Gastrocnemius medialis (tissue), 4 donors: ENCODE measurements around the gene ZNF155. TPM values are rescaled to one million over a fixed set of nuclear protein-coding genes. Genes with fewer than 3 reads are reported as not detected.

Experiments
- ATAC-seq, 2 donors: fragments of 150-250 bp; one replicate each; pipeline ENCODE4 v1.9.1; 2016
- DNase-seq, 2 donors: peaks; one replicate each; pipeline ENCODE4 v3.0.0-alpha.2; 2019
- H3K27ac ChIP-seq, 4 donors: fragments of 200-600 bp; sonication (generic); 1 replicate in 1 of 4; 2 replicates in 3 of 4; pipeline ENCODE4 v1.5.1; 2016 to 2018; ENCODE audit warnings: mild to moderate bottlenecking in 2 of 4, moderate library complexity in 1 of 4
- H3K27me3 ChIP-seq, 3 donors: fragments of 200-600 bp; sonication (generic) in 2 of 3; 1 replicate in 1 of 3; 2 replicates in 2 of 3; pipeline versions ENCODE4 v1.5.1 to v1.6.0; 2016 to 2019; ENCODE audit warnings: mild to moderate bottlenecking in 1 of 3, moderate library complexity in 1 of 3
- H3K36me3 ChIP-seq, 2 donors: fragments of 200-600 bp; sonication (generic) in 1 of 2; one replicate each; pipeline ENCODE4 v1.5.1; 2017 to 2018
- H3K4me1 ChIP-seq, 2 donors: fragments of 200-600 bp; sonication (generic) in 1 of 2; one replicate each; pipeline ENCODE4 v1.5.1; 2016 to 2017; ENCODE audit warnings: mild to moderate bottlenecking in 2 of 2
- H3K4me3 ChIP-seq, 4 donors: fragments of 200-600 bp; sonication (generic) in 3 of 4; 1 replicate in 1 of 4; 2 replicates in 3 of 4; pipeline ENCODE4 v1.5.1; 2016 to 2019; ENCODE audit warnings: mild to moderate bottlenecking in 2 of 4
- H3K9me3 ChIP-seq, 3 donors: fragments of 200-600 bp; sonication (generic) in 2 of 3; 1 replicate in 1 of 3; 2 replicates in 2 of 3; pipeline ENCODE4 v1.5.1; 2016 to 2019
- CTCF ChIP-seq, 5 experiments: fragments of 450-650 bp in 3 of 5; fragments of 200-600 bp in 2 of 5; sonication (generic) in 2 of 5; IDR thresholded peaks in 4 of 5; conservative IDR thresholded peaks in 1 of 5; 1 replicate in 4 of 5; 2 replicates in 1 of 5; pipeline ENCODE4 v1.5.1; 2016 to 2019; ENCODE audit warnings: antibody characterized with exemption in 5 of 5, mild to moderate bottlenecking in 3 of 5, moderate library complexity in 3 of 5
- POLR2A ChIP-seq, 2 donors: fragments of 450-650 bp; IDR thresholded peaks; one replicate each; pipeline ENCODE4 v1.6.1; 2017; ENCODE audit warnings: antibody characterized with exemption in 2 of 2, mild to moderate bottlenecking in 2 of 2, moderate library complexity in 2 of 2
- in situ Hi-C, 4 donors: fragments of 200-750 bp; cut with MboI; loops; one replicate each; pipeline versions ENCODE4 v1.15.0 to v1.8.0; 2017; ENCODE audit warnings: low sequenced_read_pairs in 4 of 4
- intact Hi-C: fragments of 100-400 bp; cut with DNase I; formaldehyde crosslinking; loops from one replicate; pipeline ENCODE4 v1.15.1; 2023; ENCODE audit warnings: low total_unique reads
- total RNA-seq, 4 donors: library from RNA; depleted of rRNA; stranded (reverse); fragments of >200 nt; gene quantifications; one replicate each; pipeline versions ENCODE4 v1.1.0 to v1.2.3, GENCODE V29; 2016

ZNF155 gene
- total RNA-seq, 4 donors from 2014 or later = 0.97 to 2.0 (median 1.6) TPM

GRCh38 chr19:44002212-44002565 is 18.2 kb downstream of the ZNF155 start:
- Histone ChIP-seq H3K4me1 (peaks cover 7 to 15% of the 10 kb centered on the region in 2 donors), H3K4me3 (peak overlapping the region; percentile 67 to 88 (median 80)), H3K36me3 (peaks cover 3 to 9% of the 10 kb centered on the region in 2 donors), H3K27me3 (no peaks in the 10 kb centered on the region), H3K9me3 (peaks cover 0 to 11% (median 0%) of the 10 kb centered on the region in 3 donors), H3K27ac (peak overlapping the region; percentile 70 to 78 (median 74))
- TF ChIP-seq CTCF (IDR thresholded peaks at IDR 0.05 in 4 of 5, conservative IDR thresholded peaks at IDR 0.05 in 1 of 5) (no peak), POLR2A (IDR thresholded peaks at IDR 0.05) (no peak)
- ATAC-seq = no peak
- in situ Hi-C loops = loop anchor here in 2 of 4 donors (5.0 to 10.0 kb wide), 4 partner anchors 53 to 210 kb away; partner anchors contain the start of genes ZNF223 (in 1 of the 2), ZNF224 (in 1 of the 2), ZNF225 (in 1 of the 2) and ZNF227 (in 1 of the 2)
- intact Hi-C loops = loop anchor here (1.0 to 2.0 kb wide), 12 partner anchors 18 to 303 kb away; partner anchors contain the start of genes ZNF155, ZNF221, ZNF222 and ZNF224
- DNase-seq = no peak

- Histone ChIP-seq H3K27ac (peak within 1 kb of the TSS; percentile 70 to 78 (median 74)), H3K27me3 (no peaks in the 10 kb centered on the region), H3K4me1 (peaks cover 7 to 15% of the 10 kb centered on the region in 2 donors), H3K36me3 (peaks cover 3 to 12% of the 10 kb centered on the region in 2 donors), H3K9me3 (peaks cover 0 to 11% (median 3%) of the 10 kb centered on the region in 3 donors), H3K4me3 (peak within 1 kb of the TSS; percentile 67 to 88 (median 80))
- no peak for TF ChIP-seq POLR2A (IDR thresholded peaks at IDR 0.05)
- no peak for TF ChIP-seq CTCF (IDR thresholded peaks at IDR 0.05 in 4 of 5, conservative IDR thresholded peaks at IDR 0.05 in 1 of 5)
- intact Hi-C loops (loop anchor here (1.0 to 2.0 kb wide), 12 partner anchors 19 to 302 kb away; partner anchors contain the start of genes ZNF155, ZNF221, ZNF222 and ZNF224), in situ Hi-C loops (loop anchor here in 2 of 4 donors (5.0 to 10.0 kb wide), 4 partner anchors 52 to 209 kb away; partner anchors contain the start of genes ZNF223 (in 1 of the 2), ZNF224 (in 1 of the 2), ZNF225 (in 1 of the 2) and ZNF227 (in 1 of the 2))
- peak; percentile 100 for ATAC-seq
- DNase-seq = peak; percentile 90 to 92
These were observed 18.8 kb downstream of the ZNF155 start, which contains the start of gene ZNF230 for GRCh38 chr19:44002566-44003460. ZNF230 (plus strand) TSS chr19:44002957; CDS start chr19:44007079, 4,122 bp downstream.

GRCh38 chr19:44003461-44004009 is 19.5 kb downstream of the ZNF155 start:
- Histone ChIP-seq H3K4me3 (peak overlapping the region; percentile 67 to 88 (median 80)), H3K4me1 (peaks cover 7 to 15% of the 10 kb centered on the region in 2 donors), H3K36me3 (peaks cover 3 to 19% of the 10 kb centered on the region in 2 donors), H3K9me3 (peaks cover 0 to 11% (median 4%) of the 10 kb centered on the region in 3 donors), H3K27me3 (no peaks in the 10 kb centered on the region), H3K27ac (peak overlapping the region in 3 of 4 donors; percentile 70 to 78 (median 72))
- no peak for DNase-seq
- TF ChIP-seq CTCF (IDR thresholded peaks at IDR 0.05 in 4 of 5, conservative IDR thresholded peaks at IDR 0.05 in 1 of 5) (no peak), POLR2A (IDR thresholded peaks at IDR 0.05) (no peak)
- ATAC-seq = no peak
- intact Hi-C loops (loop anchor here (2.0 kb wide), 2 partner anchors 177 to 301 kb away; partner anchors contain the start of genes ZNF235 and ZNF283), in situ Hi-C loops (loop anchor here in 2 of 4 donors (5.0 to 10.0 kb wide), 4 partner anchors 51 to 209 kb away; partner anchors contain the start of genes ZNF223 (in 1 of the 2), ZNF224 (in 1 of the 2), ZNF225 (in 1 of the 2) and ZNF227 (in 1 of the 2))

DNA sequence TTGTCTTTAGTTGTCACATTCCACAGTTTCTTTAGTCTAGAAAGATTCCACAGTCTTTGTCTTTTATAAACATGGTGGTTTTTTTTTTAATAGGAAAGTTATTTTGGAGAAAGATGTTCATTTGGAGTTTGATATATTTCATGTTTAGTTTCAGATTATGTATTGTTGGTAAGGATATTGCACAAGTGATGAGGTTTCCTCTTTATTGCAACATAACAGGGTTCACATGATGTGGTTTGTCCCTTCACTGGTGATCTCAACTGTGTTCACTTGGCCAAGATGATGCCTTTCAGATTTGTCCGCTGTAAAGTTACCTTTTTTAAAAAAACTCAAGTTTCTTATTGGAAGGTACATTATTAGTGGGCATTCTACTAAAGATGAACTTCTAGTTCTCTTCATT is 22.0 kb downstream of the ZNF155 start:
- Histone ChIP-seq H3K27me3 (no peaks in the 10 kb centered on the region), H3K9me3 (peaks cover 0 to 28% (median 22%) of the 10 kb centered on the region in 3 donors), H3K4me3 (no peak overlapping the region), H3K36me3 (peaks cover 23 to 44% of the 10 kb centered on the region in 2 donors), H3K4me1 (peaks cover 7 to 15% of the 10 kb centered on the region in 2 donors), H3K27ac (no peak overlapping the region)
- in situ Hi-C loops (loop anchor here in 2 of 4 donors (10.0 kb wide), 3 partner anchors 49 to 109 kb away; partner anchors contain the start of genes ZNF223 (in 1 of the 2), ZNF224 (in 1 of the 2) and ZNF225 (in 1 of the 2)), intact Hi-C loops (no loop called here)
- no peak for ATAC-seq
- no peak for DNase-seq
- TF ChIP-seq CTCF (IDR thresholded peaks at IDR 0.05 in 4 of 5, conservative IDR thresholded peaks at IDR 0.05 in 1 of 5) (no peak), POLR2A (IDR thresholded peaks at IDR 0.05) (no peak)
